GM21737 (cell line): Measurements from ENCODE around the gene SRRM3.
"Not testable (repeated sequence)": the region's sequence is repeated elsewhere in the genome, so short reads cannot be mapped to it uniquely, and the experiment has no call there.

Source experiments
- ATAC-seq: cut with Tn5 transposase; IDR thresholded peaks from one replicate; pipeline ENCODE4 v1.9.1; 2021; ENCODE audit warnings: mild to moderate bottlenecking, moderate library complexity; ENCODE audit not compliant: unreplicated experiment

Gene SRRM3

GRCh38 chr7:76201732-76202665 is at the start of gene SRRM3:
SRRM3 (plus strand) TSS chr7:76201896; CDS start chr7:76235067, 33,171 bp downstream.
- no peak for ATAC-seq

DNA sequence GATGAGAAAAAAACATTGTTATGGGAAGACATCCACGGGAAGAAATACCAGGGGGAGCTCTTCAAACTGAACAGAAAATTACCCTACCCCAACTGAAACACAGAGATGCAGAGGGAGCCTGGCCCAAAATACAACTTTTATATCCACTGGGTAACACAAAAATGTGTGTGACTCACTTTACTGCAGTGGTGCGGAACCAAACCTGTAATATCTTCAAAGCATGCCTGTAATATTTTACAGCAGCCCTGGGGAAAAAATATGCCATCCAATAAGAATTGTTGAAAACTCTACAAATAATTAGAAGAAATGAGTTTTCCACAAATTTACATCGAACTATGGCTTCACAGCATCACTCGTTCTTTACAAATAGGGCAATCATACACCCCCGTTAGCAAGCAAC is 49.8 kb upstream of the SRRM3 start:
- no peak for ATAC-seq

DNA sequence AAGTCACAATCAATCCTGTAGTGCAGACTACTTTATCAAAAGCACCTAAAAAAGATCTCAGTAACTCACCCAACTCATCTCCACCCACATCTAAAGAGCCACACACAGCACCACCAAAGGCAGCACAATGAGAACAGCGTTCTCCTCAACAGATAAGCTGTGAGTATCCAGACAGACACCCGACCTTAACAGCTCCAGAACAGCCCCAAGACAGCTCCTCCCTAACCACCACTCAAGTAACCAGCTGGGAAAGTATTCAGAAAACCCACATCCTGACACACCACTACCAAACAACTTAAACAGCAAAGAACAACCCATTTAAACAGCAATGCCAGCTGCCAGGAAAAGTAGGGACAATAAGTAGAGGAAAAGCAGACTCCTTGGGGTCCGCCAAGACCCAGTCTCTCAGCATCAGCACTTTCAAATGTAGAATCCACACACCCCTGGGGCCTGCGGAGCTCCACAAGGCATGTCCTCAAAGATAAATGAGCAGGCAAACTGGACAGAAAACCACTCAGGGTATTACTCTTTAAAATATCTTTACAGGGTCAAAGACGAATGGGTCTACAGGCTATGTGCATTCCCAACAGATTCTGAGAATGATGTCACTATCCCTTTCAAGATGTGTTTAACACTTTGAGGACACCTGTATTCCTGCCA is 48.0 kb upstream of the SRRM3 start:
- not testable (repeated sequence) for ATAC-seq

GRCh38 chr7:76155938-76156337 is 45.8 kb upstream of the SRRM3 start:
- no peak for ATAC-seq

- not testable (repeated sequence) for ATAC-seq
Measured at GRCh38 chr7:76156992-76157685, 44.6 kb upstream of the SRRM3 start.

DNA sequence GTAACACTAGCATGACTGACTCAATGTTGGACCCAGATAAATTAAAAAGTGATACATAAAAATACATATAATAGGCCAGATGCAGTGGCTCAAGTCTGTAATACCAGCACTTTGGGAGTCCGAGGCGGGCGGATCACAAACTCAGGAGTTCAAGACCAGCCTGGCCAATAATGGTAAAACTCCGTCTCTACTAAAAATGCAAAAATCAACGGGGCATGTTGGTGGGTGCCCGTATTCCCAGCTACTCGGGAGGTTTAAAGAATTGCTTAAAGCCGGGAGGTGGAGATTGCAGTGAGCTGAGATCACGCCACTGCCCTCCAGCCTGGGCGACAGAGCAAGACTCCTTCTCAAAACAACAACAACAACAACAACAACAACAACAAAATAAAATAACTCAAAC is 43.3 kb upstream of the SRRM3 start:
- ATAC-seq: not testable (repeated sequence)

- not testable (repeated sequence) for ATAC-seq
Measured at GRCh38 chr7:76162416-76163170, 39.1 kb upstream of the SRRM3 start.

- not testable (repeated sequence) for ATAC-seq
Measured at GRCh38 chr7:76163812-76164211, 37.9 kb upstream of the SRRM3 start.

DNA sequence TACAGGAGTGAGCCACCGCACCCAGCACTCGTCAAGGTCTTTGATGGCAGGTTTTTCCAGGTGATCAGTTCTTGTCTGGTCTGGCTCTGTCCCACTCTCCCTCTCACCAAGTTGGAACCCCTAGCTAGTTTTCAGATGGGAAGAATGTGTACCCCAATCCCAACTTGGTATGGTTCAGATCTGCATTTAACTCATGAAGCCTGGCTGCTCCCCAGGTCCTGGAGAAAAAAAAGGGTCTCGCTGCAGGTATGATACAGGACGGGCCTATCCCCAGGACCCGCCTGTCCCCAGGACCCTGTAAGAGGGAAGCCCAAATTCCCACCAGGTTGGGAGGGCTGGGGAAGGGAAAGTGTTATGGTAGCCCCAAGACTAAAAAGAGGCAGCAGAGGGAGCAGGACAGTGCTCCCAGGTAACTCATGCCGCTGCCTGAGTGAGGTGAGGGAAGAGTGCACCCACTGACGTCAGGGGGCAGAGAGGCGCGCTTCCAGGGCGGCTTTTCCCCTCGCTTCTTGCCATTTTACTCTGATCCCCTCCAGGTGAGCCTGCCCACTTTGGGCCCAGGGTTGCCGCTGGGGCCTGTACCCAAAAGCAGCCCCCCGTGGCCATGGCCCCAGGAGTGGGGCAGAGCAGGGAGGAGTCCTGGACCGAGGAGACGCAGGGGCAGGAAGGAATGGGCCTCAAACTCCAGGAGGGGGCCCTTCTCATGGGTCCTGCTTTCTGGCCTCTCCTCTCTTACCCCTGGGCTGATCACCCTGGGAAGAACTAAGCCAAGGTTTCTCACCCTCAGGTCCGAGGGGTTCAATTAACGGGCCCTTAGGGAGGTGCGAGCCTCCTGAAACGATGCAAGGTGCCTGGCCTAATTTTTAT is 36.4 kb upstream of the SRRM3 start:
- ATAC-seq: no peak

DNA sequence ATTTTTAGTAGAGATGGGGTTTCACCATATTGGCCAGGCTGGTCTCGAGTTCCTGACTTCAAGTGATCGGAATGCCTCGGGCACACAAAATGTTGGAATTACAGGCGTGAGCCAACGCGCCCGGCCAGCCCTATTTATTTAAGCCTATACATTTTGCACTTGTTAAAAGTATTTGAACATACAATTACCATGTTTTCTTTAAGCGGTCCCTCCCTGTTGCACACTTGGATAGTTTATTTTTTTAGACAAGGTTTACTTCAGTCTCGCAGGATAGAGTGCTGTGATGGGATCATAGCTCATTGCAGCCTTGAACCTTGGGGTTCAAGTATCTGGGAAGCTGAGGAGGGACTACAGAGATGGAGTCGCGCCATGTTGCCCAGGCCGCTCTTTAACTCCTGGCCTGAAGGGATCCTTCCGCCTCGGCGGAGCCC is 35.7 kb upstream of the SRRM3 start:
- no peak for ATAC-seq

DNA sequence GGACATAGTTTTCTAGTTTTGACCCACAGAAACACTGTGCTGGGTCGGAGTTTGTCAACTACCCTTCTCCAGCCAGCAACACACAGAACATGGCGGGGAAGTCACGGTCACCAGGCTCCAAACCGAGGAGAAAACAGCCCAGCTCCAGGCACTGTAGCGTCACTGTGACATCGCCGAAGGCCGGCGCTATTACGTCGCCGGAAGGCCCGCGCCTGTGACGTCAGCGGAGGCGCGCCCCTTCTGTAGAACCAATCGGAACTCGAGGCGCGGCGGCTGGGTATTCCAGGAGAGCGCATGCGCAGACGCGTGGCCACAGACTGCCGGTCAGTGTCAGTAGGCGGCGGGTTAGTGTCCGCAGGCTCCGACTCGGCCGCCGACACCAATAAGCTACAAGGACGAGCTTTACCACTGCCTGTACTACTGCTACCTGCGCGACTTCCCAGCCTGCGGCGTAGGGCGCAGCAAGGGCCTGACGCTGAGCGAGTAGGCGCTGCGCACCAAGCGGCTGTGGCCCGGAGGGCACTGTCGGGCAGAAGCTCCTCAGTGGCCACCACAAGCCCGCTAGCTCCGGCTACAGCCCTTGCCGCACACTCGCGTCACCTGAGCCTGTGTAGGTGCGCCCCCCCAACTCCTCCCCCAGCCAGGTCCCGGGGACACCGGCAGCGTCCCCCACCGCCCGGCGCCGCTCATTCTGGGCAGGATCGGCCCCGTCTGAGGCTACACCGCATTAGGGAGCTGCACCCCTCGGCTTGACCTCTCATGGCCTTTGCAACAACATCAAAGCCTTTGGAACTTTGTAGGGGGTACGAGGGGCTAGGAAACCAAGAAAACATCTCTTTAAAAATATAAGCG is 35.1 kb upstream of the SRRM3 start:
- peak; percentile 83 for ATAC-seq

DNA sequence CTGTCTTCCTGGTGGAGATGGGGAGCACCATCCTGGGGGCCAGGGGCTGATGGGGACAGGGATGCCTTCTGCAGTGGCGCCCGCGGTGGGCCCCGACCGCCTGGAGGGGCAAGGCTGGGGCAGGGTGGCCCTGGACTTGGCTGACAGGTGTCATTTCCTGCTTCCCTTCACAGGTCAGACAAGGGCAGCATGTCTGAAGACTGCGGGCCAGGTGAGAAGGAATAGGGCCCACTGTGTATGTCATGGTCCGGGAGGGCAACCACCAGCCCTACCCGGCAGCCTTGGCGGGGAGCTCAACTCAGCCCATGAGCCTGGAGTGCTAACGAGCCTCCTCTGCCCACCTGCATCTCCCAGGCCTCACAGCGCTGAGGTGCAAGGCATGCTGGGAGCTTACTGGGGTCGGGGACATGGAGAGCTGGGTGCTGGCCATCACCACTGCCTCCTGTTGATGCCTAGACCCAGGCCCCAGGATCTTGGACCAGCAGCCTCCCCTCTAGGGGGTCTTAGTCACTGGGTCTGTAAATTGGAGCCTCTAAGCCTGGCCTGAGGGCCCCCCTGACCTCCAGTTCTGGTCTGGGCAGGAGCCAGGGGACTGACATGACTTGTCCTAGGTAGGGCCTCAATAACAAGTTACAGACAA is 28.0 kb upstream of the SRRM3 start:
- no peak for ATAC-seq

- not testable (repeated sequence) for ATAC-seq
Measured at GRCh38 chr7:76176951-76177350, 24.7 kb upstream of the SRRM3 start.

GRCh38 chr7:76179686-76180085 is 22.0 kb upstream of the SRRM3 start:
- no peak for ATAC-seq

DNA sequence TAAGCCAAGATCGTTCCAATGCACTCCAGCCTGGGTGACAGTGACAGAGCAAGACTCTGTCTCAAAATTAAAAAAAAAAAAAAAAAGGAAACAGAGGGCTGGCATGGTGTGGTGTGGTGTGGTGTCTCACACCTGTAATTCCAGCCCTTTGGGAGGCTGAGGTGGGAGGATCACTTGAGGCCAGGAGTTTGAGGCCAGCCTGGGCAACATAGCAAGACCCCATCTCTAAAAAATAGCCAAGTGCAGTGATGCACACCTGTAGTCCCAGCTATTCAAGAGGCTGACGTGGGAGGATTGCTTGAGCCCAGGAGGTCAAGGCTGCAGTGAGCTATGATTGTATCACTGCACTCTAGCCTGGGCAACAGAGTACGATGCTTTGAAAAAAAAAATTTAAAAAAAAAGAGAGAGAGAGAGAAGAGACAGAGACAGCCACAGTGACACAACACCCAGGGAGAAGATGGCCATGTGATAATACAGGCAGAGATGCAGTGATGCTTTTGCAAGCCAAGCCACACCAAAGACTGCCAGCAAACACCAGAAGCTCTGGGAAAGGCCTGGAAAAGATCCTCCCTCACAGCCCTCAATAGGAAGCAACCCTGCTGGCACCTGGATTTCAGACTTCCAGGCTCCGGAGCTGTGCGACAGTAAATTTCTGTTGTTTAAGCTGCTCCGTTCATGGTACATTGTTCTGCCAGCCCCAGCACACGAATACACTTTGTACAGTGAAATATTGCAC is 19.3 kb upstream of the SRRM3 start:
- no peak for ATAC-seq

DNA sequence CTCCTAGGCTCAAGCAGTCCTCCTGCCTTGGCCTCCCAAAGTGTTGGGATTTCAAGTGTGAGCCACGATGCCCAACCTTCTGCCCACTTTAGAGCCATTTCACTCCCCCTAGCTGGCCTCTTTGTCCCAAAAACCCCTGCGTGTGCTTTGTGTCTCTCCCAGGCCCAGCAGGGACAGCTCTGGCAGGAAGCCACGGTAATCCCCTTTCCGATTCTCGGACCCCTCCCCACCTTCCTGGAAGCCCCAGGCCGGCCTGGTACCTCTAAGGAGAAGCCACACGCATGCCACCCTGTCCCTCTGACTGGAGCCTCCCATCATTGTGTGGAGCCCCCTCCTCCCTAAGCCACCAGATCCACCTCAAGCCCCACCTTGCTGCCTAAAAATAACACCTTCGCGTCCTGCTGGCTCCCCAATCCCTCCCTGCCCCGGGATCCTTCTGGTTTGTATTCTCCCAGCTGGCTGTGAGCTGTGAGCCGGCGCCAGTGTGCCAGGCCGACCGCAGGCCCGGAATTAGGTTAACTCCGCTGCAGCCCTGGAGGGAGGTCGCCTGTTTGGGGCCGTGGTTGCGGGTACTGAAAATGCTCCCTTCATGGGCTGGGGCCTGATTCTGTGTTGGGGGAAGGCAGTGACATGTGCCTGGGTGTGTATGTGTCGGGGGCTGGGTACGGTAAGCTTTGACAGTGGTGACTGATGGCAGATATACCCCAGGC is 16.4 kb upstream of the SRRM3 start:
- ATAC-seq: no peak

DNA sequence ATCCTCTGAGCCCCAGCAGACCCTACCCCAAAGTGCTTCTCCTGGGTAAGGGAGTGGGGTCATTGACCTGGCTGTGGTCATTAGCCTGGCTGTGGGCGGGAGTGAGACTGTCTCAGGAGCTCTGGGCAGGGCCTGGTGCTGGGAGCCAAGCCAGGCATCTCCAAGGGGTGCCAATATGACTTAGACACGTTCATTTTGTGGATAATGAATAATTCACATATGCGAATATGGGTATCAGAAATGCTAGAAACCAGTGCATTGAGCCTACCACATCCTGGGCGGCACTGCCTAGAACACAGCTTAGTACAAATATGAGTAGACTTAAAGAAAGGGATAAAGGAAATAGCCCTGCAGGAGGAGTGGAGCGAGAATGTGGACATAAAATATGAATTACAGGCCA is 14.4 kb upstream of the SRRM3 start:
- ATAC-seq: no peak
